Cerebellar cortex (tissue), 1 donor: ENCODE results near the gene TRIM24.
"Not testable (repeated sequence)": the region's sequence is repeated elsewhere in the genome, so short reads cannot be mapped to it uniquely, and the experiment has no call there.

Source experiments
- DNase-seq: peaks from one replicate; pipeline ENCODE4 v3.0.0-alpha.2; 2015; ENCODE audit warnings: low spot score

TRIM24 gene

DNA sequence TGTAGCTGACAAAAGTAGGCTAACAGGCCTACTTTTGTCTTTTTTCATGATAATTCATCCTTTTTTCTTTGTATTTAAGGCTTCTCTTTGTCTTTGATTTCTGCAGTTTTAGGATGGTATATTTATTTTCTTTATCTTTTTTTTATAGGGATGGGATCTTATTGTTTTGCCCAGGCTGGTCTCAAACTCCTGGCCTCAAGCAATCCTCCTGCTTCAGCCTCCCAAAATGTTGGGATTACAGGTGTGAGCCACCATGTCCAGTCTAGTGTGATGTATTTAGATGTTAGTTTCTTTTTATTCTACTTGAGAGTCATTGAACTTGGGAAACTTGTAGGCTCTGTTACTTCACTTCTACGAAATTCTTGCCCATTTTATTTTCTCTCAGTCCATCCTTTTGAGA lies 35.4 kb downstream of the TRIM24 start:
- no peak for DNase-seq

DNA sequence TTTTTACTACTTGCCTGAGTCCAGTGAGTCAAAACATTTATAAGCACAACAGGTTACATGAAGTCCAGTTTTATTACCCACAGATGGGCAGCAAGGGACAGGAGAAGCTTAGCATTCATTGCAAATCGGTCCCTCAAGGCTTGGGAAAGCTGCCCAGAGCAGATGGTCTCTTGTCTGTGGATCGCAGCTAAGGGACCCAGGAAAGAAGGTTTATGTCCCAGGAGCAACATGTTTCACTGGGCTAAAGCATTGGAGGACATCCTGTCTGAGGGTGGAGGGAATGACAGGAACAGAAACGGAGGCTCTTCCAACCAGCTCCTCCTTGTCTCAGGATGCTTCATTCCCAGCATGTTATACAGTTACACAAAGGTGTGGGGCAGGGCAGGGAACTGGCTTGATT lies 39.3 kb downstream of the TRIM24 start:
- peak; percentile 9 for DNase-seq

- not testable (repeated sequence) for DNase-seq
Measured at GRCh38 chr7:138500303-138500702, 40.2 kb downstream of the TRIM24 start.

DNA sequence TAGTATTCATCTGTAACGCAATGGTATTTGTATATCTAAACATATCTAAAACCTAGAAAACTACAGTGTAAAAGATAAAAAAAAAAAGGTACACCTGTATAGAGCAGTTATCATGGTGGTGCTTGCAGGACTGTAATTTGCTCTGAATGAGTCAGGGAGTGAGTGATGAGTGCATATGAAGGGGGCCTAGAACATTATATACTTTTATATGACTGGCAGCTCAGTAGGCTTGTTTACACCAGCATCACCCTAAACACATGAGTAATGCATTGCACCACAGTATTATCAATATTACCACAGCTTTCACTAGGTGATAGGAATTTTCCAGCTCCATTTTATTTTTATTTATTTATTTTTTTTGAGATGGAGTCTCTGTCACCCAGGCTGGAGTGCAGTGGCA lies 40.8 kb downstream of the TRIM24 start:
- DNase-seq = no peak

GRCh38 chr7:138502023-138502767 lies 42.1 kb downstream of the TRIM24 start:
- no peak for DNase-seq

- DNase-seq = no peak
Measured at GRCh38 chr7:138505361-138505873, 45.4 kb downstream of the TRIM24 start.

DNA sequence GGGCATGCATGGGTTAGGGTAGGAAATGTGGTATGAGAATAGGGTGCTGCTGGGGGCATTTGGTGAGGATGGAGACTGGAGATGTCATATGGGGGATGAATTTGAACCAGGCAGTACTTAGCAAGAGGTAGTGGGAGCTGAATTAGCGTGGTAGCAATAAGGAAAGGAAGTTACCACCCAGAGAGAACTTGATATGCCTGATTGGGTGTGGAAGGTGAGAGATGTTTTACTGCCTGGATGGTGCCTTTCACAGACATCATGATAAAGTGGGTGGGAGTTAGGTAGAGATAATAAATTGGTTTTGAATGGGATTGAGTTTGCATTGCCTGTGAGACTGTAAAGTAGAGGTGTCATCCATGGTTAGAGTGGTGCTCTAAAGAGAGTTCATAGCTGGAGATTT lies 46.7 kb downstream of the TRIM24 start:
- no peak for DNase-seq

- DNase-seq = no peak
Measured at GRCh38 chr7:138510003-138510402, 49.9 kb downstream of the TRIM24 start.

- DNase-seq = no peak
Measured at GRCh38 chr7:138512092-138512858, 52.2 kb downstream of the TRIM24 start.

DNA sequence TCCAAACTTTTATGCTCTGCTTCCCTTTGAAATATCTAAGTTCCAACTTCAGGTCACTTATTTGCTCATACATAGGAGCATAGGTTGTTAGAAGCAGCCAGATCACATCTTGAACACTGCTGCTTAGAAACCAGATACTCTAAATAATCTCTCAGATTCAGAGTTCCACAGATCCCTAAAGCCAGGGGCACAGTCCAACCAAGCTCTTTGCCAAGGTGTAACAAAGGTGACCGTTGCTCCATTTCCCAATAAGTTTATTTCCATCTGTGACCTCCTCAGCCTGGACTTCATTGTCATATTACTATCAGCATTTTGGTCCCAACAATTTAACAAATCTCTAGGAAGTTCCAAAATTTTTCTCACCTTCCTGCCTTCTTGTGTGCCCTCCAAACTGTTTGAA lies 52.8 kb downstream of the TRIM24 start:
- no peak for DNase-seq

DNA sequence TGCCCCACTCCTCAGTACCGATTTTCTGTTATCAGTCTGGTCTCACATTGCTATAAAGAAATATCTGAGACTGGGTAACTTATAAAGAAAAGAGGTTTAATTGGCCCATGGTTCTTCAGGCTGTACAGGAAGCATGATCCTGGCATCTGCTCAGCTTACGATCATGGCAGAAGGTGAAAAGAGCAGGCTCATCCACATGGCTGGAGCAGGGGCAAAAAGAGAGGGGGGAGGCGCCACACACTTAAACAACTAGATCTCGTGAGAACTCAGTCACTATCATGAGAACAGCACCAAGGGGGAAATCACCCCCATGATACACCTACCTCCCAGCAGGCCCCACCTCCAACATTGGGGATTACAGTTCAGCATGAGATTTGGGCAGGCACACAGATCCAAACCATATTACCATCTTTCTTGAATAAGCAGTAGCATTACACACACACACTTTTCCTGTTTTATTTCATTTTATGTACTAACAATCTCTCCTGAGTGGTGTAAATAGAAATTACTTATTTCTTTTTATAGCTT lies 53.3 kb downstream of the TRIM24 start:
- no peak for DNase-seq

DNA sequence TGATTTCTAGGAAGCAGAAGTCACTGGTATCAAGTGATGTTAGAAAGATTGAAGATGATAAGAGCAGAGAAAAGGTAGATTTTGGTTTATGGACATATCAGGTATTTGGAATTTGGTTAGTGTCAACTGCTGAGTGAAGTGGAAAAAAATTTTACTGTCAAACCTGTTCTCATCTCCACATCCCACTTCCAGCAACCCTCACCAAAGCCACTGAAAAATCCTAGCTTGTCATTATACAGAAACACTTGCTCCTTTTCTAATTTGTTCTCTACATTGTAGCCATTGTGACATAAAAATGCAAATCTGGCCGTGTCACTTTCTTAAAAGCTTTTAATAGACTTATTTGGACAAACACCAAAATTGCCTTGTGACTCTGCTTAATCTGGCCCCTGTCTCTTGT lies 54.0 kb downstream of the TRIM24 start:
- no peak for DNase-seq

DNA sequence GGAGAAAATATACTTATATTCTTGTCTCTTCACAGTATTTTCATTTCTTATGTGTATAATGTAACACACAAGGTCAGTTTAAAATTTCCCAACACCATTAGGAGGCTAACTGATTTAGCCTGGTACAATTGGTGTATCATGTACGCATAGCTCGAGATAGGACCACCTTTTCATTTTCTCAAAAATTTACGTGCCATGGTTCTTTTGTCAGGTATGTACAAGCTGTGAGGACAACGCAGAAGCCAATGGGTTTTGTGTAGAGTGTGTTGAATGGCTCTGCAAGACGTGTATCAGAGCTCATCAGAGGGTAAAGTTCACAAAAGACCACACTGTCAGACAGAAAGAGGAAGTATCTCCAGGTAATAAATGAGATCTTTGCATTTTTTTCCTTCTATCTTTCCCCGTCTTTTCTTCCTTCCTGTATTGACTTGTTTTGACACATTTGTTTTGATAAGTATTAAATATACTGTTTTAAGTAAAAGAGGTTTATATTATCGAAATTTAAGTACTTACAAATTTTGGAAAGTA lies 55.0 kb downstream of the TRIM24 start:
- no peak for DNase-seq

DNA sequence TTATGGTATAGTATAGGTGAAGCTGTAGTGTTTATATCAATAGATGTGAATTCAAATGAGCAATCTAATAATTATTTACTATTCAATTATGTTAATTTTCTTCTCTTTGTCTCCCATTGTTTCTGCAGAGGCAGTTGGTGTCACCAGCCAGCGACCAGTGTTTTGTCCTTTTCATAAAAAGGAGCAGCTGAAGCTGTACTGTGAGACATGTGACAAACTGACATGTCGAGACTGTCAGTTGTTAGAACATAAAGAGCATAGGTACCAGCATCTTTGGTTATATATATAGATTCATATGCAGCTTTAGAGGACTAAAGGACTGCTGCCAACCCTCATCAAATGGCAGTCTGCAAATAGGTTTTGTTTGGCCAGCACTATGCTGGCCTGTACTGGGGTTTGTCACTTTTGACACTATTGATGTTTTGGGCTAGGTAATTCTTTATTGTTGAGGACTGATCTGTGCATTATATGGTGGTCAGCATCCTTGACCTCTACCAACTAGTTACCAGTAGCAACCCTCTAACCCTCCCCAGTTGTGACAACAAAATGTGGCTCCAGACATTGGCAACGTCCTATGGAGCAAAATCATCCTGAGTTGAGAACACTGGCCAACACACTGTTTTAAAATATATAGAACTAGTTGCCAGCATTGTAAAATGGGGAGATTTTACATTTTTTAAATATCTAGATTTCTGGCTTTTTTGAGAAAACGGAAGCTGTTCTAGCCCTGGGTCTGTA lies 59.2 kb downstream of the TRIM24 start:
- no peak for DNase-seq

GRCh38 chr7:138520742-138521141 lies 60.7 kb downstream of the TRIM24 start:
- DNase-seq = no peak

GRCh38 chr7:138521837-138522461 lies 61.9 kb downstream of the TRIM24 start:
- DNase-seq = no peak

DNA sequence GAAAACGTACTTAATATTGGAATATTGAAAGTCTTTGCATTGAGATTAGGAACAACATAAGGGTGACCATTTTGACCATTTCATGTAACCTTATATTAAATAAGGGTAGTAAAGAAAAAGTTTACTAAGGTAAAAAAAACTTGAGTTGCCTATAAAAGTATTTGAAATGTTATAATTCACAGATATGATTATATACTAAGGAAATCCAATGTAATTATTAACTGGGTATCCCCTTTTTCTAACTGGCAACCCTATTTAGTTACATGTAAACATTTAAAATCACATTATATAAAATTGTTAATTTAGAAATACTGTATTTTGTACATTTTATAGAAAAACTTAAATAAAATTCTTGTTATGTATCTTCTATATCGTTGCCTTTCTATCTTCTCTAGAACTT lies 64.2 kb downstream of the TRIM24 start:
- DNase-seq = no peak

GRCh38 chr7:138525757-138526156 lies 65.7 kb downstream of the TRIM24 start:
- no peak for DNase-seq

DNA sequence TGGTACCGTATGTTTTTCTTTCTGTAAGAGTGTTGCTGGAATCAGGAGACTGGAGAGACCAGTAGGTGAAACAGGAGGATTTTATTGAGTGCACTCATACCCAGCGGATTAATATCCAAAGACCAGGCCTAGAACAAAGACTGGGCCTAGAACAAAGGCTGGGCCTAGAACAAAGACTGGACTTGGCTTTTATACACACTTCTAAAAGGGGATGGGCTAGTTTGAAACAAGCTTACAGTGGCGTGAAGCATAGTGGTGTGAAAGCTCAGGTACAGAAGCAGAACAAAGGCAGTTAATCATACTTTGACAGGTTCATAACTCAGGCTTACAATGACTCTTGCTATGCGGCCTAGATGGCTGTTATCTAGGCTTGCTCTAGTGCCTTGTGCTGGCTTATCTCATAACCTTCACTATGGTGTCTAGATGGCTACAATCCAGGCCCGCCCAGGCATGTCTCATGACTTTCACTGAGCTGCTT lies 67.7 kb downstream of the TRIM24 start:
- peak; percentile 4 for DNase-seq

GRCh38 chr7:138536833-138537232 lies 76.8 kb downstream of the TRIM24 start:
- not testable (repeated sequence) for DNase-seq

DNA sequence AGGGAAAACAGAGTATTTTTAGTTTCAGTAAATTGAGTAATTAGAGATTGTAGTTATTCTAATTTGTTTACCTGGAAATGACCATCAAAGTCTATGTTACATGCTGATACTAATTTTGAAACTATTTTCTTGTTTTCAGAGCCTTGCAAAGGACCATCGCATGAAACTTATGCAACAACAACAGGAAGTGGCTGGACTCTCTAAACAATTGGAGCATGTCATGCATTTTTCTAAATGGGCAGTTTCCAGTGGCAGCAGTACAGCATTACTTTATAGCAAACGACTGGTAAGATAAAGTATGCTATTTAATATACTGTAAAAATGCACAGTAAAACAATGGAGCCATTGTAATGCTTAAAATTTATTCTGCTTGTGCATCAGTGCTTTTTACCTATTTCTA lies 78.5 kb downstream of the TRIM24 start:
- DNase-seq = no peak
